GM18520 (cell line): Measurements from ENCODE around the gene DGKG.

Experiments used
- ATAC-seq: cut with Tn5 transposase; IDR thresholded peaks from one replicate; pipeline ENCODE4 v1.9.1; 2021; ENCODE audit not compliant: unreplicated experiment

The DGKG gene

GRCh38 chr3:186320862-186321568 lies 41.0 kb downstream of the DGKG start:
- ATAC-seq, result no peak

GRCh38 chr3:186319945-186320344 lies 42.1 kb downstream of the DGKG start:
- ATAC-seq, result no peak

GRCh38 chr3:186318135-186318534 lies 43.9 kb downstream of the DGKG start:
- ATAC-seq, result no peak

GRCh38 chr3:186317478-186317877 lies 44.6 kb downstream of the DGKG start:
- ATAC-seq, result no peak

- no peak for ATAC-seq
Observed at GRCh38 chr3:186316666-186317260, 45.3 kb downstream of the DGKG start.

GRCh38 chr3:186315581-186316354 lies 46.3 kb downstream of the DGKG start:
- ATAC-seq, result no peak

- no peak for ATAC-seq
Observed at GRCh38 chr3:186314896-186315295, 47.1 kb downstream of the DGKG start.

- no peak for ATAC-seq
Observed at GRCh38 chr3:186311441-186311840, 50.6 kb downstream of the DGKG start.

GRCh38 chr3:186308549-186308948 lies 53.5 kb downstream of the DGKG start:
- no peak for ATAC-seq

GRCh38 chr3:186307594-186308221 lies 54.3 kb downstream of the DGKG start:
- ATAC-seq, result no peak

GRCh38 chr3:186305286-186305685 lies 56.7 kb downstream of the DGKG start:
- ATAC-seq, result no peak

GRCh38 chr3:186303965-186304364 lies 58.1 kb downstream of the DGKG start:
- ATAC-seq, result no peak

- no peak for ATAC-seq
Observed at GRCh38 chr3:186299327-186299726, 62.7 kb downstream of the DGKG start.

- ATAC-seq, result no peak
Observed at GRCh38 chr3:186298876-186299275, 63.2 kb downstream of the DGKG start.

- no peak for ATAC-seq
Observed at GRCh38 chr3:186290796-186291195, 71.2 kb downstream of the DGKG start.

- no peak for ATAC-seq
Observed at GRCh38 chr3:186287711-186288110, 74.3 kb downstream of the DGKG start.

GRCh38 chr3:186286114-186286513 lies 75.9 kb downstream of the DGKG start:
- no peak for ATAC-seq

- ATAC-seq, result no peak
Observed at GRCh38 chr3:186284661-186285060, 77.4 kb downstream of the DGKG start.

- no peak for ATAC-seq
Observed at GRCh38 chr3:186284349-186284652, 77.7 kb downstream of the DGKG start.

GRCh38 chr3:186283651-186284348 lies 78.2 kb downstream of the DGKG start:
- no peak for ATAC-seq

GRCh38 chr3:186283096-186283495 lies 78.9 kb downstream of the DGKG start:
- ATAC-seq, result no peak
